SH-SY5Y (cell line): ENCODE data around the gene PSMB7.

Source experiments
- GATA2 ChIP-seq: IDR thresholded peaks from 2 replicates; pipeline ENCODE4 v1.6.1; 2011; ENCODE audit warnings: mild to moderate bottlenecking, low read depth, low read length
- GATA3 ChIP-seq: IDR thresholded peaks from 2 replicates; pipeline ENCODE4 v1.6.1; 2011; ENCODE audit warnings: low read depth, mild to moderate bottlenecking, low read length, moderate library complexity

DNA sequence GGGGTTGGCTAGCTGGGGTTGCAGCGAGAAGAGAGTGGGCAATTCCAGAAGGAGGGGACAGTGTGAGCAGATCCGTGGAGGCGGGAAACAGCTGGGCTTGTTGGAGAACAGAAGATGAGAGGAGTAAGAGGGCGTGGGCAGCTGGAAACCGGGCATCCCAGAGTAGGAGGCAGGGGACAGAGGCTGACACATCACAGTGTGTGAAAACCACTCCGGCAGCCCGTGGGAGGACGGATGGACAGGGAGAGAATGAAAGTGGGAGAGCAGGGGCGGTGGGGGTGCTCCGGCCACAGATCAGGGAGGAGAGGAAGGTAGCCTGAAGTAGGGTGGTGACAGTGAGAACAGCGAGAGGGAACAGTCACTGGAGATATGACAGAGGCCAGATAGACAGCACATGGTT lies 8.3 kb upstream of the PSMB7 start:
- TF ChIP-seq GATA2 (no peak), GATA3 (no peak)
